ENCODE results near the gene TNRC6B. TPM values are rescaled to one million over a fixed set of nuclear protein-coding genes. Genes with fewer than 3 reads are reported as not detected.

Gene TNRC6B
- total RNA-seq, 6 experiments from 2014 or later: 13.0 to 27.1 (median 22.7) TPM

GRCh38 chr22:40235308-40235707 lies 57.6 kb downstream of the TNRC6B start:
- Histone ChIP-seq H3K27me3 (no peaks in the 10 kb centered on the region), H3K9me3 (no peaks in the 10 kb centered on the region), H3K27ac (no peak overlapping the region), H3K4me1 (no peaks in the 10 kb centered on the region), H3K4me3 (no peak overlapping the region), H3K36me3 (no peaks in the 10 kb centered on the region)
- WGBS (ENCODE audit: insufficient coverage, low coverage, low lambda C conversion rate, missing lambda C conversion rate): 56% methylated on average over 5 of the region's 5 CpGs
- TF ChIP-seq POLR2A (IDR thresholded peaks at IDR 0.05) (no peak), CTCF (IDR thresholded peaks at IDR 0.05) (no peak)
- no peak for ATAC-seq
- DNase-seq: no peak
- intact Hi-C loops (cut with DNase I): no loop called here

- H3K27ac ChIP-seq: no peak overlapping the region
- H3K9me3 ChIP-seq: no peaks in the 10 kb centered on the region
- WGBS (ENCODE audit: insufficient coverage, low coverage, low lambda C conversion rate, missing lambda C conversion rate): 53% methylated on average over 4 of the region's 4 CpGs
- DNase-seq (no peak), ATAC-seq (no peak)
- no peak overlapping the region for H3K4me3 ChIP-seq
- TF ChIP-seq POLR2A (IDR thresholded peaks at IDR 0.05) (no peak), CTCF (IDR thresholded peaks at IDR 0.05) (no peak)
- no peaks in the 10 kb centered on the region for H3K27me3 ChIP-seq
- H3K36me3 ChIP-seq: no peaks in the 10 kb centered on the region
- intact Hi-C loops (cut with DNase I): no loop called here
- H3K4me1 ChIP-seq: no peaks in the 10 kb centered on the region
Observed at GRCh38 chr22:40236131-40236665, 58.5 kb downstream of the TNRC6B start.

GRCh38 chr22:40237241-40237640 lies 59.5 kb downstream of the TNRC6B start:
- no peak for TF ChIP-seq POLR2A (IDR thresholded peaks at IDR 0.05)
- intact Hi-C loops (cut with DNase I): no loop called here
- H3K27me3 ChIP-seq: no peaks in the 10 kb centered on the region
- no peaks in the 10 kb centered on the region for H3K9me3 ChIP-seq
- no peak overlapping the region for H3K27ac ChIP-seq
- H3K36me3 ChIP-seq: no peaks in the 10 kb centered on the region
- WGBS (ENCODE audit: insufficient coverage, low coverage, low lambda C conversion rate, missing lambda C conversion rate): 87% methylated on average over 3 of the region's 4 CpGs
- H3K4me3 ChIP-seq: no peak overlapping the region
- DNase-seq (no peak), ATAC-seq (no peak)
- no peaks in the 10 kb centered on the region for H3K4me1 ChIP-seq

- TF ChIP-seq CTCF (IDR thresholded peaks at IDR 0.05): no peak
- TF ChIP-seq POLR2A (IDR thresholded peaks at IDR 0.05): no peak
- no peak for ATAC-seq
- no peak for DNase-seq
- WGBS (ENCODE audit: insufficient coverage, low coverage, low lambda C conversion rate, missing lambda C conversion rate): 92% methylated on average over 8 of the region's 13 CpGs
- Histone ChIP-seq H3K4me3 (no peak overlapping the region), H3K27me3 (no peaks in the 10 kb centered on the region), H3K27ac (no peak overlapping the region), H3K4me1 (no peaks in the 10 kb centered on the region), H3K9me3 (no peaks in the 10 kb centered on the region), H3K36me3 (no peaks in the 10 kb centered on the region)
- intact Hi-C loops (cut with DNase I): no loop called here
Observed at GRCh38 chr22:40237788-40238424, 60.2 kb downstream of the TNRC6B start.

- Histone ChIP-seq H3K36me3 (no peaks in the 10 kb centered on the region), H3K4me3 (no peak overlapping the region), H3K27me3 (no peaks in the 10 kb centered on the region), H3K27ac (no peak overlapping the region), H3K4me1 (peaks cover 0 to 2% (median 0%) of the 10 kb centered on the region in 4 donors), H3K9me3 (no peaks in the 10 kb centered on the region)
- WGBS (ENCODE audit: insufficient coverage, low coverage, low lambda C conversion rate, missing lambda C conversion rate): 61% methylated on average over 6 of the region's 16 CpGs
- intact Hi-C loops (cut with DNase I): no loop called here
- no peak for TF ChIP-seq CTCF (IDR thresholded peaks at IDR 0.05)
- TF ChIP-seq POLR2A (IDR thresholded peaks at IDR 0.05): no peak
- DNase-seq (no peak), ATAC-seq (peak; percentile 51 to 72 (median 64))
Observed at GRCh38 chr22:40238425-40239344, 61.0 kb downstream of the TNRC6B start.

All from right lobe of liver (tissue), 6 donors.